Measurements from ENCODE around the gene ELP2. TPM values are rescaled to one million over a fixed set of nuclear protein-coding genes. Genes with fewer than 3 reads are reported as not detected.
A peak's percentile ranks its signal among the peaks of the same experiment; 100 is the strongest.

ELP2 gene
- total and polyA plus RNA-seq, 4 donors, result 27.3 to 78.1 (median 50.9) TPM

DNA sequence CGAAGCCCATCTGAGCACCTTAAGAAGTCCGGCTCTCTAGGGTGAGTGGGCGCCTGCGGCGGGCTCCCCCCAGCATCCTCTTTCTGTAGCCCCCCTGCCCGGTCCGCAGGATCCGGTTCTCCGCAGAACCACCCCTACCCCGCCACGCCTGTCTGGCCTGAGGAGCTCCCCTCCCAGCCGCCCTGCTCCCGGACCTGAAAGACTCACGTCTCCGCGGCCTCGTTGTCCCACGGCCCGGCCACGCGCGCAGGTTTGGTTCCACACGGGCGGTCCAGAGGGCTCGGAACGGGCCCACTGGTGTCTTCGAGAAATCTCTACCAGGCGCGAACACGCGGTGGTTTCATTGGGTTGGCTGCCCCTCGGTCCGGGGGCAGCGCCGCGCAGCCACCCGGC is 796 bp upstream of the ELP2 start:
- TF ChIP-seq YY1 (IDR thresholded peaks at IDR 0.05) (no peak), NR2F2 (IDR thresholded peaks at IDR 0.05) (no peak), HNF4G (IDR thresholded peaks at IDR 0.05) (no peak), EGR1 (IDR thresholded peaks at IDR 0.05; ENCODE audit: low read depth in 2 of 2) (no peak), TAF1 (conservative IDR thresholded peaks at IDR 0.05) (no peak), RAD21 (IDR thresholded peaks at IDR 0.05) (no peak)
- TF ChIP-seq, protein P1, sequence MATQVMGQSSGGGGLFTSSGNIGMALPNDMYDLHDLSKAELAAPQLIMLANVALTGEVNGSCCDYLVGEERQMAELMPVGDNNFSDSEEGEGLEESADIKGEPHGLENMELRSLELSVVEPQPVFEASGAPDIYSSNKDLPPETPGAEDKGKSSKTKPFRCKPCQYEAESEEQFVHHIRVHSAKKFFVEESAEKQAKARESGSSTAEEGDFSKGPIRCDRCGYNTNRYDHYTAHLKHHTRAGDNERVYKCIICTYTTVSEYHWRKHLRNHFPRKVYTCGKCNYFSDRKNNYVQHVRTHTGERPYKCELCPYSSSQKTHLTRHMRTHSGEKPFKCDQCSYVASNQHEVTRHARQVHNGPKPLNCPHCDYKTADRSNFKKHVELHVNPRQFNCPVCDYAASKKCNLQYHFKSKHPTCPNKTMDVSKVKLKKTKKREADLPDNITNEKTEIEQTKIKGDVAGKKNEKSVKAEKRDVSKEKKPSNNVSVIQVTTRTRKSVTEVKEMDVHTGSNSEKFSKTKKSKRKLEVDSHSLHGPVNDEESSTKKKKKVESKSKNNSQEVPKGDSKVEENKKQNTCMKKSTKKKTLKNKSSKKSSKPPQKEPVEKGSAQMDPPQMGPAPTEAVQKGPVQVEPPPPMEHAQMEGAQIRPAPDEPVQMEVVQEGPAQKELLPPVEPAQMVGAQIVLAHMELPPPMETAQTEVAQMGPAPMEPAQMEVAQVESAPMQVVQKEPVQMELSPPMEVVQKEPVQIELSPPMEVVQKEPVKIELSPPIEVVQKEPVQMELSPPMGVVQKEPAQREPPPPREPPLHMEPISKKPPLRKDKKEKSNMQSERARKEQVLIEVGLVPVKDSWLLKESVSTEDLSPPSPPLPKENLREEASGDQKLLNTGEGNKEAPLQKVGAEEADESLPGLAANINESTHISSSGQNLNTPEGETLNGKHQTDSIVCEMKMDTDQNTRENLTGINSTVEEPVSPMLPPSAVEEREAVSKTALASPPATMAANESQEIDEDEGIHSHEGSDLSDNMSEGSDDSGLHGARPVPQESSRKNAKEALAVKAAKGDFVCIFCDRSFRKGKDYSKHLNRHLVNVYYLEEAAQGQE (IDR thresholded peaks at IDR 0.05), result no peak
- TF ChIP-seq, protein P2, sequence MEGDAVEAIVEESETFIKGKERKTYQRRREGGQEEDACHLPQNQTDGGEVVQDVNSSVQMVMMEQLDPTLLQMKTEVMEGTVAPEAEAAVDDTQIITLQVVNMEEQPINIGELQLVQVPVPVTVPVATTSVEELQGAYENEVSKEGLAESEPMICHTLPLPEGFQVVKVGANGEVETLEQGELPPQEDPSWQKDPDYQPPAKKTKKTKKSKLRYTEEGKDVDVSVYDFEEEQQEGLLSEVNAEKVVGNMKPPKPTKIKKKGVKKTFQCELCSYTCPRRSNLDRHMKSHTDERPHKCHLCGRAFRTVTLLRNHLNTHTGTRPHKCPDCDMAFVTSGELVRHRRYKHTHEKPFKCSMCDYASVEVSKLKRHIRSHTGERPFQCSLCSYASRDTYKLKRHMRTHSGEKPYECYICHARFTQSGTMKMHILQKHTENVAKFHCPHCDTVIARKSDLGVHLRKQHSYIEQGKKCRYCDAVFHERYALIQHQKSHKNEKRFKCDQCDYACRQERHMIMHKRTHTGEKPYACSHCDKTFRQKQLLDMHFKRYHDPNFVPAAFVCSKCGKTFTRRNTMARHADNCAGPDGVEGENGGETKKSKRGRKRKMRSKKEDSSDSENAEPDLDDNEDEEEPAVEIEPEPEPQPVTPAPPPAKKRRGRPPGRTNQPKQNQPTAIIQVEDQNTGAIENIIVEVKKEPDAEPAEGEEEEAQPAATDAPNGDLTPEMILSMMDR (IDR thresholded peaks at IDR 0.05; ENCODE audit: low read depth, low read length, missing input control), result no peak
- TF ChIP-seq, protein P3, sequence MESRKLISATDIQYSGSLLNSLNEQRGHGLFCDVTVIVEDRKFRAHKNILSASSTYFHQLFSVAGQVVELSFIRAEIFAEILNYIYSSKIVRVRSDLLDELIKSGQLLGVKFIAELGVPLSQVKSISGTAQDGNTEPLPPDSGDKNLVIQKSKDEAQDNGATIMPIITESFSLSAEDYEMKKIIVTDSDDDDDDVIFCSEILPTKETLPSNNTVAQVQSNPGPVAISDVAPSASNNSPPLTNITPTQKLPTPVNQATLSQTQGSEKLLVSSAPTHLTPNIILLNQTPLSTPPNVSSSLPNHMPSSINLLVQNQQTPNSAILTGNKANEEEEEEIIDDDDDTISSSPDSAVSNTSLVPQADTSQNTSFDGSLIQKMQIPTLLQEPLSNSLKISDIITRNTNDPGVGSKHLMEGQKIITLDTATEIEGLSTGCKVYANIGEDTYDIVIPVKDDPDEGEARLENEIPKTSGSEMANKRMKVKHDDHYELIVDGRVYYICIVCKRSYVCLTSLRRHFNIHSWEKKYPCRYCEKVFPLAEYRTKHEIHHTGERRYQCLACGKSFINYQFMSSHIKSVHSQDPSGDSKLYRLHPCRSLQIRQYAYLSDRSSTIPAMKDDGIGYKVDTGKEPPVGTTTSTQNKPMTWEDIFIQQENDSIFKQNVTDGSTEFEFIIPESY (IDR thresholded peaks at IDR 0.05), result no peak
- WGBS, result under 1% methylated on average over 37 of the region's 37 CpGs
- H3K4me1 ChIP-seq (ENCODE audit: control insufficient read depth in 4 of 4, insufficient read depth in 4 of 4, low read length in 3 of 4), result peaks cover 4 to 35% (median 26%) of the 10 kb centered on the region in 4 donors

DNA sequence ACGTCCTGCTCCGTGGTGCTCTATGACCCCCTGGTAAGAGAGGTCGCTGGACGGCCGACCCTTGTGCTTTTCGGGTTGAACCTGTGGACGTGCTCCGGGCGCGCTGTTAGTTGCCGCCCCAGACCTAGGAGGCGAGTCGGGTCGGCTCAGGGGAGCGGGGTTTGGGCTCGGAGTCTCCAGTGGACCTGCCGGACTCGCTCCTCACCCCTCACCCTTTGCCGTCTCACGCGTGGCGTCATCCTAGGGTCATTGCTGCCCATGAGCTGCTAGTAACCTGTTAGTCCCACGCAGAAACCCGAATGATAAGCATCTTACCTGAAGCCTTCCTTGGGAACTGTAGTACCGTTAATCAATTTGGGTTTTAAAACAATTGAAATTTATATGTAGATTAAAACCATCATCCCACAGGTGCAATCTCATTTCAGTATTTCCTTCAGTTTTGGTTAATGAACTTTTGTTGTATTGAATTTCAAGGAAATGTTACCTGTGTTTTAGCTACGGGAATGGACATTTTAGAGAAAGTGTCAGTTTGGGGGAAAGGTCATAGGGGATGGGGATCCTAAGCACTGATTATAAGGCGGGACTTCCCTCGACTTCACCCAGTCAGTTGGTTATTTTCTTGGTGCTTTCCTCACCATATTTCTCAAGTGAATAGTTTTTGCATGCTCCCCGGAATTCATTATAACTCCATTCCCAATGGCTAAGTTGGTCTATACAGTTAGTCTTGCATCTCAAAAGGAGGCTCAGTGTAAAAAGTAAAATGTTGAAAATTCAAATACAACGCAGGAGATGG is 536 bp downstream of the ELP2 start:
- H3K4me1 ChIP-seq (ENCODE audit: control insufficient read depth in 4 of 4, insufficient read depth in 4 of 4, low read length in 3 of 4), result peaks cover 4 to 39% (median 30%) of the 10 kb centered on the region in 4 donors
- 1% methylated on average over 30 of the region's 30 CpGs for WGBS
- peak overlapping the region; percentile 99 to 100 for H3K27ac ChIP-seq (ENCODE audit: low read depth in 1 of 2, low read length in 2 of 2)
- no peaks in the 10 kb centered on the region for H3K9me3 ChIP-seq (ENCODE audit: control insufficient read depth in 4 of 4, low read length in 3 of 4)
- peak overlapping the region; percentile 77 to 82 (median 80) for H3K4me3 ChIP-seq (ENCODE audit: low read depth in 1 of 3, low read length in 3 of 3)
- no peak for DNase-seq (ENCODE audit: low spot score)
- H3K36me3 ChIP-seq (ENCODE audit: control insufficient read depth in 4 of 4, insufficient read depth in 3 of 4, low read depth in 1 of 4, low read length in 3 of 4), result peaks cover 0 to 2% (median 0%) of the 10 kb centered on the region in 4 donors
- peak overlapping the region; percentile 70 to 95 for H3K9ac ChIP-seq (ENCODE audit: low read depth in 1 of 2, low read length in 2 of 2)
- H3K27me3 ChIP-seq (ENCODE audit: control insufficient read depth in 4 of 4, insufficient read depth in 4 of 4, low read length in 3 of 4), result no peaks in the 10 kb centered on the region
- TF ChIP-seq, protein P4, sequence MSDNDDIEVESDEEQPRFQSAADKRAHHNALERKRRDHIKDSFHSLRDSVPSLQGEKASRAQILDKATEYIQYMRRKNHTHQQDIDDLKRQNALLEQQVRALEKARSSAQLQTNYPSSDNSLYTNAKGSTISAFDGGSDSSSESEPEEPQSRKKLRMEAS (IDR thresholded peaks at IDR 0.05), result peak; percentile 63
- TF ChIP-seq HNF4G (IDR thresholded peaks at IDR 0.05) (peak; percentile 81), GABPA (IDR thresholded peaks at IDR 0.05 in 1 of 2, conservative IDR thresholded peaks at IDR 0.05 in 1 of 2) (no peak), FOXA1 (IDR thresholded peaks at IDR 0.05) (no peak), NR2F2 (IDR thresholded peaks at IDR 0.05) (no peak), FOXA2 (IDR thresholded peaks at IDR 0.05) (no peak)
- TF ChIP-seq, protein P1 (IDR thresholded peaks at IDR 0.05), result no peak
- TF ChIP-seq, protein P3 (IDR thresholded peaks at IDR 0.05), result no peak
- TF ChIP-seq, protein P2 (IDR thresholded peaks at IDR 0.05; ENCODE audit: low read depth, low read length, missing input control), result no peak

More for the DNA sequence above, 796 bp upstream of the ELP2 start:
- Histone ChIP-seq H3K36me3 (ENCODE audit: control insufficient read depth in 4 of 4, insufficient read depth in 3 of 4, low read depth in 1 of 4, low read length in 3 of 4) (peaks cover 0 to 5% (median 3%) of the 10 kb centered on the region in 4 donors), H3K27ac (ENCODE audit: low read depth in 1 of 2, low read length in 2 of 2) (peak overlapping the region; percentile 99 to 100), H3K27me3 (ENCODE audit: control insufficient read depth in 4 of 4, insufficient read depth in 4 of 4, low read length in 3 of 4) (no peaks in the 10 kb centered on the region), H3K9me3 (ENCODE audit: control insufficient read depth in 4 of 4, low read length in 3 of 4) (no peaks in the 10 kb centered on the region), H3K9ac (ENCODE audit: low read depth in 1 of 2, low read length in 2 of 2) (peak overlapping the region; percentile 74 to 95), H3K4me3 (ENCODE audit: low read depth in 1 of 3, low read length in 3 of 3) (peak overlapping the region; percentile 80 to 88 (median 82))
- DNase-seq (ENCODE audit: low spot score), result no peak

Data from liver (tissue), 9 donors.